AG09309 (cell line): ENCODE results near the gene SLAMF8.

ENCODE experiments used
- DNase-seq: peaks from one replicate; pipeline ENCODE4 v3.0.0-alpha.2; 2010; ENCODE audit warnings: low read depth
- H3K4me3 ChIP-seq: 2 replicates; pipeline ENCODE4 v1.5.1; 2011; ENCODE audit warnings: mild to moderate bottlenecking, low read depth, low read length, moderate library complexity; ENCODE audit not compliant: control insufficient read depth
- TF ChIP-seq, protein P1 (sequence below): IDR thresholded peaks from 2 replicates; pipeline ENCODE4 v1.5.1; 2011; ENCODE audit warnings: mild to moderate bottlenecking, low read depth, low read length, inconsistent platforms; ENCODE audit not compliant: insufficient read depth, control insufficient read depth; ENCODE audit errors: missing control alignments

The SLAMF8 gene

DNA sequence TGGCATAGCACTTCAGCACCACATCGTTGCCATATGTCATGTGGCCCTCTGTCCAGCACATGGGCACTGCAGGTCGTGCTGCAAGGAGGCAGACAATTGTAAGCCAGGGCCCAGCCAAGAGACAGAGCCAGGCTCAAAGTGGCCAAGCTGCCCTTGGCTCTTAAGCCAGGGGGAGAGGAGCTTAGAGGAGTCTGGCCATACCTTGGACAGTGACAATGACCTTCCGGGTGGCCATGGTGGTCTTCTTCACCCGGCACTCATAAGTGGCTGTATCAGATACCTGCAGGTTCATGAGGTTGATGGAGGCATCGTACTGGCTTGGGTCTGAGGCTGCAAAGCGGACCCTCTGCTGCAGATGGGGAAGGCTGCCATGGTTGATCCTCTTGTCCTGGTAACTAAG, 31.2 kb downstream of the SLAMF8 start:
- TF ChIP-seq, protein P1, sequence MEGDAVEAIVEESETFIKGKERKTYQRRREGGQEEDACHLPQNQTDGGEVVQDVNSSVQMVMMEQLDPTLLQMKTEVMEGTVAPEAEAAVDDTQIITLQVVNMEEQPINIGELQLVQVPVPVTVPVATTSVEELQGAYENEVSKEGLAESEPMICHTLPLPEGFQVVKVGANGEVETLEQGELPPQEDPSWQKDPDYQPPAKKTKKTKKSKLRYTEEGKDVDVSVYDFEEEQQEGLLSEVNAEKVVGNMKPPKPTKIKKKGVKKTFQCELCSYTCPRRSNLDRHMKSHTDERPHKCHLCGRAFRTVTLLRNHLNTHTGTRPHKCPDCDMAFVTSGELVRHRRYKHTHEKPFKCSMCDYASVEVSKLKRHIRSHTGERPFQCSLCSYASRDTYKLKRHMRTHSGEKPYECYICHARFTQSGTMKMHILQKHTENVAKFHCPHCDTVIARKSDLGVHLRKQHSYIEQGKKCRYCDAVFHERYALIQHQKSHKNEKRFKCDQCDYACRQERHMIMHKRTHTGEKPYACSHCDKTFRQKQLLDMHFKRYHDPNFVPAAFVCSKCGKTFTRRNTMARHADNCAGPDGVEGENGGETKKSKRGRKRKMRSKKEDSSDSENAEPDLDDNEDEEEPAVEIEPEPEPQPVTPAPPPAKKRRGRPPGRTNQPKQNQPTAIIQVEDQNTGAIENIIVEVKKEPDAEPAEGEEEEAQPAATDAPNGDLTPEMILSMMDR = no peak
- H3K4me3 ChIP-seq = no peak overlapping the region
- no peak for DNase-seq

DNA sequence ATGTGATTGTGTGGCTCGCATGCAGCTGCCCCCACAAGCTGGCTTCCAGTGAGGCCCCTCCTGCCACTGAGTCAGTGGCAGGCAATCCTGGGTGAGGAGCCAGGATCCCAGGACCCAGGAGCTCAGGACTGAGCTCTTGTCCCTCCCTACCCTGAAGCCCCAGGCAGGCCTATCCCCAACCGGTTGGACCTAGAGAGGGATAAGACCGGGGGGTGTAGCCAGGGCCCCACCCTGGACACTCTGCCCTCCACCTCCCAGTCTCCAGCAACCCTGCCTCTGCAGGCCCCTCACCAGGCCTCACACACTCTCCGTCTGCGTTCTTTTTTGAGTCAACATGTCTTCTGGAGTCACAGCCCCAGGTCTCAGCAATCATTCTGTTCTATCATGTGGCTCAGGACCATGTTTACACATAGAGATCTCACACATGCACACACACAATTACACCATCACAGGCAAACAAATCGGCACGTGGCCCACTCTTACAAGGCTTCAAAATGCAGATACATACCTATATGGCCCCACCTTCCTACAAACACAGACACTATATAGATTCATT, 33.2 kb downstream of the SLAMF8 start:
- TF ChIP-seq, protein P1 = no peak
- no peak for DNase-seq
- H3K4me3 ChIP-seq = no peak overlapping the region

DNA sequence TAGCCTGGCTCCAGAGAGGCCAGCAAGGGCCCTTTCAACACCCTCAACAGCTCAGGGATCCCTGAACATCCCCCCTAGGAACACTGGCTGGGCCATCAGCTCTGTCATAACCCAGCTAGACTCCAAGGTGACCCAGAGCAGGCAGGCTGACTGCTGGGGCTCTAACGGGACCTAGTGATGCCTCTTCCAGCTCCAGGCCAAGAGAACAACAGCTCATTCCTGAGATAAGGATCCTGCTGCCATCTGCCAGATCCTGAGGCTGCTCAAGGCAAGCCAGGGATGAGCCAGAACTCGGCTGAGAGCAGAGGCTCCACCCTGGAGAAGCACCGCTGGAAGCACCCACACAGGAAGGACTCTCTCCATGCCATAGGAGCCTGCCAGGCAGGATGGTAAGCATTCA, 33.8 kb downstream of the SLAMF8 start:
- DNase-seq = no peak
- H3K4me3 ChIP-seq = no peak overlapping the region
- TF ChIP-seq, protein P1 = no peak

DNA sequence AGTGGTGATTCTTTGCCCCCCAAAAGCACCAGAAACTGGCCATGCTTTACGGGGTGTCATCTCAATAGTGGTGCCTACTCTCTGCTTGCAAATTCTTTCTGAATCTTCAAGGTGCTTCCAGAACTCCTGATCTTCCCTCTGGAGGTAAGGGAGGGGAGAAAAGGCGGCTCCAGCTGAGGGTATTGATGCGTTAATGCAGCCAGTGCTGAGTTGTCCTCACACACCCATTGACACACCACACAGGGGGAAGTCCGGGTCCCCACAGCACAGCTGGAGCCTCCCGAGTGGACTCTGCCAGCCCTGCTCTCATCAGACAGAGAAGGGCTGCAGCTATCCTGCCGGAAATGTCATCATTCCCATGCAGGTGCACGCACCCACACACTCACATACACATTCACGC, 34.5 kb downstream of the SLAMF8 start:
- no peak overlapping the region for H3K4me3 ChIP-seq
- DNase-seq = no peak
- TF ChIP-seq, protein P1 = no peak

DNA sequence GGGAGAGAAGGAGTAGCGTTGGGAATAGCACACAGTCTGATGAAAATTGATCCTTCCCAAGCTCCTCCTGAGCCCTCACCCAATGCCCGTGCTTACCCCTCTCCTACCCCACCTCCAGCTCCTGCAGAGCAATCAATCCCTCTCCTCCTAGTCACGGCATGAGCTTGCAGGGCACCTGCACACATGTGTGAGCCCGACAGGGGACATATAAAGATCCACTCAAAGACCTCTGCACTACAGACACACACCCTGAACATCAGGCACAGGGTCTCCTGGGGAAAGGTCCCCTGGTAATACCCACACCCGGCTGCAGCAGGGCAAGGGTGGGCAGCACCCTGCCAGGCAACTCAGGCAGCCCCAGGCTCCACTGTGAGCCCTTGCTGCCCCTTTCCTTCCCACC, 35.4 kb downstream of the SLAMF8 start:
- TF ChIP-seq, protein P1 = no peak
- H3K4me3 ChIP-seq = no peak overlapping the region
- DNase-seq = no peak

DNA sequence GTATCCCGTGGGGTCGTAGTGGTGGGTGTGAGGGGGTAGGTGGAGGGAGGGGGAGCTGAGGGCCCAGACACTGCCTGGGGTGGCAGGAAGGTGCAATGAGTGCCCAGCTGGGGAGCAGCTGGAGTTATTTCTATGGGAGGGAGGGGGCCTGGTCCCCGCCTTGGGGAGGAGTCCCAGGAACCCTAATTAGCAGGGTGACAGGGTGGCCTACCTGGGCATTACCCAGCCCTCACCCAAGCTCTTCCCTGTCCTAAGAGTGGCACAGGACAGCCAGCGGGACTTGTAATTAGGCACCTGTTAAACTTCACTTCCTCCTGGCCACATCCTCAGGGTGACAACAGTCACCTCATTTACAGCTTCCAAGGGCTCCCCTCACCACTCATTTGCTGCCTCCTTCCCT, 35.9 kb downstream of the SLAMF8 start, which contains the start of gene VSIG8:
VSIG8 (minus strand) TSS at position 101 of the 400 bp plus-strand sequence. CDS start 136 bp downstream, outside the sequence.
- no peak within 1 kb of the TSS for H3K4me3 ChIP-seq
- DNase-seq = no peak
- TF ChIP-seq, protein P1 = no peak

DNA sequence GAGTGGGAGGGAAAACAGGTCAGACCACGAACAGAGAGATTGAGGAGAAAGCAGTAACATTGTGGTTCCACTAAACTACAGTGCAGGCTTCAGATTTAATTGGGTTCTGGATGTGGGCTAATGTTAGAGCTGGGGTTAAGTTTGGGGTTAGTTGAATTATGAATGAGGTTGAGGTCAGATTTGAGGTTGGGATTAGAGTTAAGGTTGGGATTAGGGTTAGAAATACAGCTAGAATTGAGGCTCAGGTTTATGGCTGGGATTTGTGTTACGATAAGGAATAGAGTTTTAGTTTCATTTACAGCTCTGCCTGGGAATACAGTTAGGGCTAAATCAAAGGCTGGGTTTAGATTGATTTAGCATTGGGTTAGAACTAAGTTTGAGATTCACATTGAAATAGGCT, 37.6 kb downstream of the SLAMF8 start:
- H3K4me3 ChIP-seq = no peak overlapping the region
- TF ChIP-seq, protein P1 = no peak
- no peak for DNase-seq
